BE2C (cell line): Measurements from ENCODE around the gene NEMP2.

ENCODE experiments used
- DNase-seq: peaks from one replicate; pipeline ENCODE4 v3.0.0-alpha.2; 2020
- H3K27me3 ChIP-seq: fragments of 250-450 bp; sonication (Bioruptor Pico); 2 replicates; pipeline ENCODE4 v1.5.1; 2020; ENCODE audit warnings: mild to moderate bottlenecking
- H3K36me3 ChIP-seq: fragments of 250-450 bp; sonication (Bioruptor Pico); 2 replicates; pipeline ENCODE4 v1.5.1; 2020; ENCODE audit warnings: mild to moderate bottlenecking
- H3K4me1 ChIP-seq: fragments of 250-450 bp; sonication (Bioruptor Pico); 2 replicates; pipeline ENCODE4 v1.5.1; 2020
- H3K4me3 ChIP-seq: 2 replicates; pipeline ENCODE4 v1.5.1; 2011; ENCODE audit warnings: low read depth, low read length
- H3K9me3 ChIP-seq: fragments of 250-450 bp; sonication (Bioruptor Pico); 2 replicates; pipeline ENCODE4 v1.5.1; 2020
- CTCF ChIP-seq: IDR thresholded peaks from 2 replicates; pipeline ENCODE4 v1.5.1; 2012; ENCODE audit warnings: mild to moderate bottlenecking, low read depth, low read length

Gene NEMP2

GRCh38 chr2:190571686-190572085, 37.2 kb upstream of the NEMP2 start:
- no peaks in the 10 kb centered on the region for H3K36me3 ChIP-seq
- DNase-seq: no peak
- TF ChIP-seq CTCF: no peak
- H3K4me1 ChIP-seq: no peaks in the 10 kb centered on the region; the same call in 1 of the 2 replicates
- H3K9me3 ChIP-seq: peaks cover 9% of the 10 kb centered on the region
- H3K4me3 ChIP-seq: no peak overlapping the region
- no peaks in the 10 kb centered on the region for H3K27me3 ChIP-seq

GRCh38 chr2:190570871-190571270, 36.3 kb upstream of the NEMP2 start:
- Histone ChIP-seq H3K4me3 (no peak overlapping the region), H3K4me1 (no peaks in the 10 kb centered on the region; the same call in 1 of the 2 replicates), H3K27me3 (no peaks in the 10 kb centered on the region), H3K36me3 (no peaks in the 10 kb centered on the region), H3K9me3 (peaks cover 9% of the 10 kb centered on the region)
- TF ChIP-seq CTCF: no peak
- no peak for DNase-seq

GRCh38 chr2:190569994-190570755, 35.7 kb upstream of the NEMP2 start:
- Histone ChIP-seq H3K4me3 (no peak overlapping the region), H3K36me3 (no peaks in the 10 kb centered on the region), H3K9me3 (peaks cover 9% of the 10 kb centered on the region), H3K27me3 (no peaks in the 10 kb centered on the region), H3K4me1 (no peaks in the 10 kb centered on the region; the same call in 1 of the 2 replicates)
- no peak for TF ChIP-seq CTCF
- DNase-seq: no peak

GRCh38 chr2:190564838-190565237, 30.3 kb upstream of the NEMP2 start:
- Histone ChIP-seq H3K9me3 (peaks cover 9% of the 10 kb centered on the region), H3K4me3 (no peak overlapping the region), H3K4me1 (no peaks in the 10 kb centered on the region), H3K36me3 (no peaks in the 10 kb centered on the region), H3K27me3 (no peaks in the 10 kb centered on the region)
- no peak for DNase-seq
- no peak for TF ChIP-seq CTCF

- TF ChIP-seq CTCF: no peak
- peaks cover 9% of the 10 kb centered on the region for H3K9me3 ChIP-seq
These were observed 29.1 kb upstream of the NEMP2 start for GRCh38 chr2:190563646-190564045.

GRCh38 chr2:190563109-190563508, 28.6 kb upstream of the NEMP2 start:
- no peak for TF ChIP-seq CTCF
- no peak overlapping the region for H3K4me3 ChIP-seq
- H3K27me3 ChIP-seq: no peaks in the 10 kb centered on the region

More at GRCh38 chr2:190563646-190564045, 29.1 kb upstream of the NEMP2 start:
- H3K27me3 ChIP-seq: no peaks in the 10 kb centered on the region
- no peaks in the 10 kb centered on the region for H3K36me3 ChIP-seq
- H3K4me3 ChIP-seq: no peak overlapping the region
- no peaks in the 10 kb centered on the region for H3K4me1 ChIP-seq
- peak; percentile 29 for DNase-seq

More at GRCh38 chr2:190563109-190563508, 28.6 kb upstream of the NEMP2 start:
- Histone ChIP-seq H3K9me3 (peaks cover 9% of the 10 kb centered on the region), H3K36me3 (no peaks in the 10 kb centered on the region), H3K4me1 (no peaks in the 10 kb centered on the region)
- DNase-seq: no peak
